D721Med (cell line): ENCODE measurements around the gene EPB41L2.

Experiments
- DNase-seq: peaks from one replicate; pipeline ENCODE4 v3.0.0; 2011; ENCODE audit warnings: low spot score; ENCODE audit not compliant: insufficient read length
- FAIRE-seq: peaks from 2 replicates; lab custom pipeline; 2011; peaks lifted over from hg19 to GRCh38; lab: Jason Lieb, UNC
- CTCF ChIP-seq: IDR thresholded peaks from 2 replicates; pipeline ENCODE4 v1.5.1; 2012; ENCODE audit warnings: mild to moderate bottlenecking, control low read depth; ENCODE audit not compliant: insufficient read depth; ENCODE audit errors: missing control alignments

The EPB41L2 gene

DNA sequence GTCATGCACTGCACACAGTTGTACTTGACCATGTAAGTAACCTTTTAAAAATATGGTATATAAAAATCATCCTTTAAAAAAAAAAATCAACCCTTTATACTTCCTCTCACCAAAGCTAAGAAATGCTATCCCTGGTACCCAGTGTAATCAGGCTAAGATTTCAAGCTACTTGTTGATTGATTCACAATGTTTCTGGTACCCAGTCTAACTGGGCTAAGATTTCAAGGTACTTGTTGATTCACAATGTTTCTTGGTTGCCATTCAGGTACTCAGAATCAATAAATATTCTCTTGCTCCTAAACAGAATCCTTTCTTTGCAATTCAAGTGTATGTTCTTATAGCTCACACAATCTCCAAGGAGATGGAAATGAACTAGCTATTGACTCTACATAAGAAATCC lies 159.4 kb downstream of the EPB41L2 start:
- TF ChIP-seq CTCF, result no peak
- no peak for FAIRE-seq

GRCh38 chr6:130903007-130903406 lies 160.0 kb downstream of the EPB41L2 start:
- no peak for DNase-seq
- no peak for FAIRE-seq
- TF ChIP-seq CTCF, result no peak

More for the DNA sequence above, 159.4 kb downstream of the EPB41L2 start:
- DNase-seq, result no peak

- no peak for TF ChIP-seq CTCF
- DNase-seq (no peak), FAIRE-seq (no peak)
These were observed 162.1 kb downstream of the EPB41L2 start for GRCh38 chr6:130900913-130901312.

GRCh38 chr6:130896249-130896648 lies 166.8 kb downstream of the EPB41L2 start:
- no peak for FAIRE-seq
- TF ChIP-seq CTCF, result no peak
- no peak for DNase-seq

GRCh38 chr6:130895516-130895915 lies 167.5 kb downstream of the EPB41L2 start:
- DNase-seq, result no peak

GRCh38 chr6:130893766-130894165 lies 169.3 kb downstream of the EPB41L2 start:
- DNase-seq, result no peak
- FAIRE-seq, result no peak
- no peak for TF ChIP-seq CTCF

More at GRCh38 chr6:130895516-130895915, 167.5 kb downstream of the EPB41L2 start:
- no peak for TF ChIP-seq CTCF
- no peak for FAIRE-seq

- DNase-seq, result no peak
- FAIRE-seq, result no peak
- no peak for TF ChIP-seq CTCF
These were observed 169.8 kb downstream of the EPB41L2 start for GRCh38 chr6:130893277-130893676.
